ENCODE measurements around the gene UGT1A9.

GRCh38 chr2:233769260-233769659 is 97.6 kb downstream of the UGT1A9 start:
- TF ChIP-seq CTCF (IDR thresholded peaks at IDR 0.05) (no peak), POLR2AphosphoS5 (IDR thresholded peaks at IDR 0.05) (no peak), POLR2A (IDR thresholded peaks at IDR 0.05) (no peak), EP300 (IDR thresholded peaks at IDR 0.05) (no peak)

All from gastroesophageal sphincter (tissue), 3 donors.